T-cell (primary cell): Measurements from ENCODE around the gene DIRAS1. TPM values are rescaled to one million over a fixed set of nuclear protein-coding genes. Genes with fewer than 3 reads are reported as not detected.
A peak's percentile ranks its signal among the peaks of the same experiment; 100 is the strongest.

Source experiments
- ATAC-seq, 4 experiments: fragments of 200-7000 bp in 3 of 4; fragments of 150-1000 bp in 1 of 4; cut with Tn5 transposase; replicated peaks in 1 of 4; 1 replicate in 3 of 4; 2 replicates in 1 of 4; pipeline ENCODE4 v1.10.0; 2021; ENCODE audit warnings: moderate library complexity in 3 of 4, mild to moderate bottlenecking in 2 of 4, moderate number of reproducible peaks in 1 of 4
- CTCF ChIA-PET, 2 donors: fragments of 300-600 bp; sonication (Branson Sonifier 250); formaldehyde crosslinking; loops; one replicate each; lab custom pipeline; 2022; ENCODE audit warnings: antibody characterized with exemption in 2 of 2; lab: Charles Lee
- POLR2A ChIA-PET, 2 donors: fragments of 300-600 bp; sonication (Branson Sonifier 250); formaldehyde crosslinking; loops; one replicate each; lab custom pipeline; 2022; ENCODE audit warnings: antibody characterized with exemption in 2 of 2; lab: Charles Lee
- DNase-seq, 35 experiments: peaks; one replicate each; pipeline versions ENCODE4 v3.0.0 to v3.0.0-alpha.2; 2013 to 2023
- H3K27ac ChIP-seq: one replicate; pipeline ENCODE4 v1.5.1; 2013; ENCODE audit warnings: low read length
- H3K27me3 ChIP-seq, 2 experiments: replicated peaks in 1 of 2; 1 replicate in 1 of 2; 2 replicates in 1 of 2; pipeline versions ENCODE4 v1.6.1 to v1.7.0; 2013; ENCODE audit warnings: low read length in 1 of 2, mixed read lengths in 1 of 2; ENCODE audit not compliant: control insufficient read depth in 2 of 2, insufficient read depth in 2 of 2; ENCODE audit errors: extremely low read depth in 1 of 2
- H3K36me3 ChIP-seq, 2 donors: 1 replicate in 1 of 2; 2 replicates in 1 of 2; pipeline versions ENCODE4 v1.6.1 to v1.7.0; 2013; ENCODE audit warnings: low read length in 1 of 2; ENCODE audit not compliant: control insufficient read depth in 2 of 2, insufficient read depth in 1 of 2; ENCODE audit errors: extremely low read depth in 1 of 2
- H3K4me1 ChIP-seq, 2 experiments: 1 replicate in 1 of 2; 2 replicates in 1 of 2; pipeline versions ENCODE4 v1.6.1 to v1.7.0; 2013; ENCODE audit warnings: low read length in 2 of 2, mixed read lengths in 1 of 2; ENCODE audit not compliant: insufficient read depth in 2 of 2, control insufficient read depth in 1 of 2; ENCODE audit errors: extremely low read depth in 1 of 2
- H3K4me3 ChIP-seq, 2 donors: 1 replicate in 1 of 2; 2 replicates in 1 of 2; pipeline versions ENCODE4 v1.5.1 to v1.7.0; 2013; ENCODE audit warnings: mild to moderate bottlenecking in 2 of 2, low read length in 1 of 2, moderate library complexity in 1 of 2; ENCODE audit not compliant: control insufficient read depth in 1 of 2; ENCODE audit errors: extremely low read depth in 1 of 2
- H3K9me3 ChIP-seq: 2 replicates; pipeline ENCODE4 v1.7.0; 2013
- H3K27ac Mint-ChIP-seq, 2 donors: one replicate each; pipeline ENCODE4 v1.8.0; 2020 to 2021; ENCODE audit warnings: mild to moderate bottlenecking in 2 of 2, mixed read lengths in 2 of 2
- H3K27me3 Mint-ChIP-seq, 2 donors: one replicate each; pipeline ENCODE4 v1.8.0; 2021 to 2022; ENCODE audit warnings: mixed read lengths in 2 of 2
- H3K36me3 Mint-ChIP-seq: one replicate; pipeline ENCODE4 v1.8.0; 2021; ENCODE audit warnings: mixed read lengths
- H3K4me1 Mint-ChIP-seq, 3 donors: one replicate each; pipeline ENCODE4 v1.8.0; 2020 to 2022; ENCODE audit warnings: mixed read lengths in 3 of 3, mild to moderate bottlenecking in 1 of 3
- H3K4me3 Mint-ChIP-seq, 3 donors: one replicate each; pipeline ENCODE4 v1.8.0; 2020 to 2022; ENCODE audit warnings: mild to moderate bottlenecking in 3 of 3, mixed read lengths in 3 of 3, moderate library complexity in 3 of 3
- H3K9me3 Mint-ChIP-seq, 3 donors: one replicate each; pipeline ENCODE4 v1.8.0; 2020 to 2022; ENCODE audit warnings: mixed read lengths in 3 of 3
- WGBS: methylation state at CpG from one replicate; pipeline ENCODE4 v1.1.5; 2013; ENCODE audit warnings: missing lambda C conversion rate; ENCODE audit not compliant: insufficient coverage; 5-methylcytosine and 5-hydroxymethylcytosine counted together
- total RNA-seq, 35 experiments: library from RNA in 6 of 35; stranded (reverse) in 6 of 35; fragments of 120-200 nt in 1 of 35; gene quantifications; one replicate each; pipeline versions ENCODE4 v1.2.1 to v1.2.4 and lab custom pipeline; 2013 to 2026

DIRAS1 gene
- total RNA-seq, 5 donors from 2014 or later (not counting 1 experiment from before 2014, with no cell fraction given), result 0.53 to 0.70 (median 0.60) TPM

- ATAC-seq (no peak), DNase-seq (no peak)
- Mint-ChIP-seq H3K27me3 (no peaks in the 10 kb centered on the region), H3K36me3 (peaks cover 28% of the 10 kb centered on the region), H3K9me3 (no peaks in the 10 kb centered on the region), H3K4me3 (no peak overlapping the region), H3K27ac (no peak overlapping the region), H3K4me1 (peaks cover 0 to 4% (median 4%) of the 10 kb centered on the region in 3 donors)
- WGBS, result 94% methylated on average over 14 of the region's 16 CpGs
- Histone ChIP-seq H3K4me1 (no peaks in the 10 kb centered on the region), H3K27me3 (no peaks in the 10 kb centered on the region), H3K27ac (no peak overlapping the region), H3K9me3 (no peaks in the 10 kb centered on the region), H3K36me3 (peaks cover 16 to 63% of the 10 kb centered on the region in 2 donors), H3K4me3 (no peak overlapping the region)
- ChIA-PET POLR2A (no interaction called here), CTCF (no interaction called here)
Measured at GRCh38 chr19:2761309-2761677, 40.1 kb upstream of the DIRAS1 start.

- WGBS, result 90% methylated on average over 4 of the region's 7 CpGs
- Histone ChIP-seq H3K27me3 (no peaks in the 10 kb centered on the region), H3K36me3 (peaks cover 16 to 61% of the 10 kb centered on the region in 2 donors), H3K4me1 (no peaks in the 10 kb centered on the region), H3K4me3 (no peak overlapping the region), H3K27ac (no peak overlapping the region), H3K9me3 (no peaks in the 10 kb centered on the region)
- DNase-seq, result no peak
- no peaks in the 10 kb centered on the region for H3K27me3 Mint-ChIP-seq
- H3K4me1 Mint-ChIP-seq, result peaks cover 0 to 4% (median 4%) of the 10 kb centered on the region in 3 donors
- ChIA-PET CTCF (interaction anchor here (0.6 to 0.9 kb wide), 2 partner anchors 20 to 112 kb away, joined by 4 to 5 read pairs; no protein-coding TSS in a partner anchor), POLR2A (no interaction called here)
- H3K9me3 Mint-ChIP-seq, result no peaks in the 10 kb centered on the region
- no peak overlapping the region for H3K27ac Mint-ChIP-seq
- no peak overlapping the region for H3K4me3 Mint-ChIP-seq
- H3K36me3 Mint-ChIP-seq, result peaks cover 29% of the 10 kb centered on the region
- ATAC-seq, result no peak
Measured at GRCh38 chr19:2759965-2760364, 38.8 kb upstream of the DIRAS1 start.

DNA sequence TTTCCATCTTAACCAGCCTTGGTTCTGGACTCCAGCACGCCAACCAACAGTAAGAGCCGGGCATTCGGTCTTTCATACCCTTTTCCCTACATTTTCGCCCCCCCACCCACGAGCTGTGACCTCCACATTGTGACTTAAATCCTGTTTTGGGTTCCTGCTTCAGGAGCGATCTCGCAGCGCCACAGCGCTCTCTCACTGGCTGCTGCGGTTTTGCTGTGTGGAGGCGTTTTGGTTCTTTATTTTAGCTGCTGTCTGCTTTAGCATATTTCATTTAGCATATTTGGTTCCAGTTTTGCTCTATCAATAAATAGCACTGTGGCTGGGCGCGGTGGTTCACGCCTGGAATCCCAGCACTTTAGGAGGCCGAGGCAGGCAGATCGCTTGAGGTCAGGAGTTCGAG, 38.2 kb upstream of the DIRAS1 start:
- Mint-ChIP-seq H3K4me1 (peaks cover 0 to 4% (median 4%) of the 10 kb centered on the region in 3 donors), H3K27ac (no peak overlapping the region), H3K4me3 (no peak overlapping the region), H3K36me3 (peaks cover 28% of the 10 kb centered on the region), H3K27me3 (no peaks in the 10 kb centered on the region), H3K9me3 (no peaks in the 10 kb centered on the region)
- no peak for DNase-seq
- no peak for ATAC-seq
- Histone ChIP-seq H3K36me3 (peaks cover 17 to 60% of the 10 kb centered on the region in 2 donors), H3K9me3 (no peaks in the 10 kb centered on the region), H3K27ac (no peak overlapping the region), H3K4me1 (no peaks in the 10 kb centered on the region), H3K4me3 (no peak overlapping the region), H3K27me3 (no peaks in the 10 kb centered on the region)
- POLR2A ChIA-PET, result no interaction called here
- 76% methylated on average over 9 of the region's 17 CpGs for WGBS
- CTCF ChIA-PET, result interaction anchor here (0.6 to 0.9 kb wide), 2 partner anchors 20 to 111 kb away, joined by 4 to 5 read pairs; no protein-coding TSS in a partner anchor

DNA sequence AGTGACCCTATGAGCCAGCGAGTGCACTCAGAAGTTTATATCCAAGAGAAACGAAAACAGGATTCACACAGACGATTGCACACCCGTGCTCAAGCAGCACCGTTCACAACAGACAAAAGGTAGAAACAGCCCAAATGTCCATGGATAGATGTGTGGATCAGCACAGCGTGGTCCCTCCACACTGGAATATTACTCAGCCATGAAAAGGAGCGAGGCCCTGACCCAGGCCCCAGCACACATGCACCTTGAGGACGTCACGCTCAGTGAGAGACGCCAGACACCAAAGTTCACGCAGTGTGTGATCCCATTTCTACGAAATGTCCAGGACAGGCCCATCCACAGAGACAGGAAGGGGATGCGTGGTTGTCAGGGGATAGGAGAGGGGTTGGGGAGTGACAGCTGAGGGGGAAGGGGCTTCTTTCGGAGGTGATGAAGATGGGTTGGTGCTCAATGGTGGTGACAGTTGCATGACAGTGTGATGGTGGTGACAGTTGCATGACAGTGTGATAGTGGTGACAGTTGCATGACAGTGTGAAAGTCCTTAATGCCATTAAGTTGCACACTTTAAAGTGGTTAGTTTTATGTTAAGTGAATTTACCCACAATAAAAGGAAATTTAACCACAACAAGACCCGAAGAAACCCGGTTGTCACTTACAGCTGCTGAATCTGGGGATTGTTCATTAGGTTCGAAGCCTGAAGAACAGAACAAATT, 37.6 kb upstream of the DIRAS1 start:
- Histone ChIP-seq H3K27ac (no peak overlapping the region), H3K9me3 (no peaks in the 10 kb centered on the region), H3K36me3 (peaks cover 17 to 54% of the 10 kb centered on the region in 2 donors), H3K4me3 (no peak overlapping the region), H3K4me1 (no peaks in the 10 kb centered on the region), H3K27me3 (no peaks in the 10 kb centered on the region)
- DNase-seq (no peak), ATAC-seq (peak in 1 of 4 experiments; percentile 16)
- ChIA-PET POLR2A (no interaction called here), CTCF (interaction anchor here in 1 of 2 donors (0.9 kb wide), 1 partner anchor 111 kb away, joined by 4 read pairs; no protein-coding TSS in a partner anchor)
- Mint-ChIP-seq H3K4me3 (no peak overlapping the region), H3K9me3 (no peaks in the 10 kb centered on the region), H3K36me3 (peaks cover 28% of the 10 kb centered on the region), H3K27ac (no peak overlapping the region), H3K27me3 (no peaks in the 10 kb centered on the region), H3K4me1 (peaks cover 0 to 4% (median 4%) of the 10 kb centered on the region in 3 donors)
- 78% methylated on average over 17 of the region's 17 CpGs for WGBS

- Histone ChIP-seq H3K9me3 (no peaks in the 10 kb centered on the region), H3K36me3 (peaks cover 17 to 41% of the 10 kb centered on the region in 2 donors), H3K27me3 (no peaks in the 10 kb centered on the region), H3K27ac (no peak overlapping the region), H3K4me1 (no peaks in the 10 kb centered on the region), H3K4me3 (no peak overlapping the region)
- ATAC-seq, result no peak
- Mint-ChIP-seq H3K27me3 (no peaks in the 10 kb centered on the region), H3K36me3 (peaks cover 27% of the 10 kb centered on the region), H3K27ac (no peak overlapping the region), H3K9me3 (no peaks in the 10 kb centered on the region), H3K4me1 (peaks cover 0 to 4% (median 4%) of the 10 kb centered on the region in 3 donors), H3K4me3 (no peak overlapping the region)
- POLR2A ChIA-PET, result no interaction called here
- no peak for DNase-seq
- CTCF ChIA-PET, result interaction anchor here in 1 of 2 donors (0.5 kb wide), 1 partner anchor 212 kb away, joined by 4 read pairs; no protein-coding TSS in a partner anchor
- 96% methylated on average over 44 of the region's 48 CpGs for WGBS
Measured at GRCh38 chr19:2756921-2757881, 36.0 kb upstream of the DIRAS1 start.

GRCh38 chr19:2756477-2756876, 35.3 kb upstream of the DIRAS1 start:
- WGBS, result 92% methylated on average over 8 of the region's 8 CpGs
- CTCF ChIA-PET, result no interaction called here
- no peak for DNase-seq

More at GRCh38 chr19:2756477-2756876, 35.3 kb upstream of the DIRAS1 start:
- H3K4me1 Mint-ChIP-seq, result peaks cover 0 to 4% (median 4%) of the 10 kb centered on the region in 3 donors
- no peak overlapping the region for H3K27ac Mint-ChIP-seq
- H3K9me3 ChIP-seq, result no peaks in the 10 kb centered on the region
- no peak overlapping the region for H3K4me3 ChIP-seq
- H3K4me1 ChIP-seq, result no peaks in the 10 kb centered on the region
- H3K4me3 Mint-ChIP-seq, result no peak overlapping the region
- POLR2A ChIA-PET, result no interaction called here
- H3K36me3 ChIP-seq, result peaks cover 17 to 37% of the 10 kb centered on the region in 2 donors
- peaks cover 21% of the 10 kb centered on the region for H3K36me3 Mint-ChIP-seq
- H3K27me3 ChIP-seq, result no peaks in the 10 kb centered on the region
- H3K27me3 Mint-ChIP-seq, result no peaks in the 10 kb centered on the region
- no peak overlapping the region for H3K27ac ChIP-seq
- no peaks in the 10 kb centered on the region for H3K9me3 Mint-ChIP-seq
- no peak for ATAC-seq
